Renal pelvis (tissue), 4 donors: Measurements from ENCODE around the gene AKR1D1. TPM values are rescaled to one million over a fixed set of nuclear protein-coding genes. Genes with fewer than 3 reads are reported as not detected.
"Not testable (repeated sequence)": the region's sequence is repeated elsewhere in the genome, so short reads cannot be mapped to it uniquely, and the experiment has no call there.

Source experiments
- DNase-seq: peaks from one replicate; pipeline ENCODE4 v3.0.0-alpha.2; 2013
- polyA plus RNA-seq, 3 donors: library from polyadenylated mRNA; unstranded; fragments of 120-200 nt; gene quantifications; one replicate each; pipeline ENCODE4 v1.2.1, GENCODE V29; 2013; ENCODE audit not compliant: insufficient read length in 3 of 3

AKR1D1 gene
- polyA plus RNA-seq, 3 donors: 0.13 to 0.34 TPM; not detected in 1

DNA sequence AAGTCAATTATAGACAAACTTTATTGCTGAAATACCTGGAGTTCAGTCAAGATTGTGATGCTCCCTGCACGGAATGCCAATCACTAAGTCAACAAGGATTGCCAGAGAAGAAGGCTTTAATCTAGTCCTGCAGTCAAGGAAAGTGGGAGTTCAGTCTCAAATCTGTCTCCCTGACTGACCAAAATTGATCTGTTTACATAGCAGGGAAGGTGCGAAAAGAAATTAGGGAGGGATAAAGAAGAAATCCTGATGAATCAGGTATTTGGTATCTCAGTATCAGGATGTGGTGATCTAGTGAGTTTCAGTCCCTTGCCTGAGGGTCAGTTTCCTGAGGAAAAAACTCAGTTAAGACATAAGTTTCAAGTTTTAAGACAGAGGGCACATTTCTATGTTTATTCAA is 2.1 kb upstream of the AKR1D1 start:
- DNase-seq: no peak

DNA sequence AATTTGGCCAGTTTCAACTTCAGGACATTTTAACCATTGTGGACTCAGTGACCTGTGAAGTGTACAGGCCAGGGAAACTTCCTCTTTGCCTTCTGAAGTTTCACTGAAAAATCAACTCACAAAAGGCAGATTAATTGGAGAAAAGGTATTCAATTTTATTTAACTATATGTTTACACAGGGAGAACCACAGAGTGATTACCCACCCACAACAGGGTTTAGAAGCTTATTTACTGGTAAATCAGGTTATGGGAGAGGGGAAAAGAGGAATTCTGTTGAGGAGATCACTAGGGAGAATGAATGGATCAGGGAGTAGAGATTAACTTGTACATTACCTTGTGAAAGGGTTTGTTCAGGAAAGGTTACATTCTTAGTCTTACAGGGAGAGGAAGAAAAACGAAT is 1.7 kb upstream of the AKR1D1 start:
- no peak for DNase-seq

DNA sequence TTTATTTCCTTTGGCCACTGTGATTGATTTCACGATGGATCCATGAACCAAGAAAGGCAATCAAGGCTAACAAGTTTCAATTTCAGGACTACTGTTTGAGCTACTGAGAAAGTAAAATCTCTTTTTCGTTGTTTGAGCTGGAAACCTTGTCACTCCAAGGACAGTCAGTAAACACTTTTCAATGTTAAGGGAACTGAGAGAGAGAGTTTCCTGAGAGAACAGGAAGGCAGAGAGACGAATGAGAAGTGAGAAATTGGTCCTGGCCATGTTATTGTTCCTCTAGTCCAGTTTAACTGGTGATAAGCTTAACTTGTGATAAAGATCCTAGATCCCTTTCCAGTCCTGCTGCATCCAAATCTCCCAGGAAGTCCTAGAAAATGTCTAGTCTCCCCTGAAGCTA is 909 bp upstream of the AKR1D1 start:
- no peak for DNase-seq

DNA sequence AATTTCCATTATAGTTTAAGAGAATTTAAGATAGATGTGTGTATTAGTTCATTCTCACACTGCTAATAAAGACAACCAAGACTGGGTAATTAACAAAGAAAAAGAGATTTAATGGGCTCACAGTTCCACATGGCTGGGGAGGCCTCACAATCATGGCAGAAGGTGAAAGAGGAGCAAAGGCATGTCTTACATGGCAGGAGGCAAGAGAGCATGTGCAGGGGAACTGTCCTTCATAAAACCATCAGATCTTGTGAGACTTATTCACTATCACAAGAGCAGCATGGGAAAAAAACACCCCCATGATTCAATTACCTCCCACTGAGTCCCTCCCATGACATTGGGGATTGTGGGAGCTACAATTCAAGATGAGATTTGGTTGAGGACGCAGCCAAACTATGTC is 473 bp upstream of the AKR1D1 start:
- not testable (repeated sequence) for DNase-seq

DNA sequence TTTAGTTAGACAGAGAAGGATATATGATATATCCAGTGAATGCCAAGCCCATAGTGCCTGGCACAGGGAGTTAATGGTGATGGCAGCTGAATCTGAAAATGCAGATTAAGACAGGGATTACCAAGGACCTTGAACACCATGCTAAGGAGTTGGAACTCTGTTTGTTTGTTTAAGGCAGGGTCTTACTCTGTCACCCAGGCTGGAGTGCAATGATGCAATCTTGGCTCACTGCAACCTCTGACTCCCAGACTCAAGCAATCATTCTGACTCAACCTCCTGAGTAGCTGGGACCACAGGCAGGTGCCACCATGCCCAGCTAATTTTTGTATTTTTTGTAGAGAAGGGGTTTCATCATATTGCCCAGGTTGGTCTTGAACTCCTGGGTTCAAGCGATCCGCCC is 1.6 kb downstream of the AKR1D1 start:
- no peak for DNase-seq

DNA sequence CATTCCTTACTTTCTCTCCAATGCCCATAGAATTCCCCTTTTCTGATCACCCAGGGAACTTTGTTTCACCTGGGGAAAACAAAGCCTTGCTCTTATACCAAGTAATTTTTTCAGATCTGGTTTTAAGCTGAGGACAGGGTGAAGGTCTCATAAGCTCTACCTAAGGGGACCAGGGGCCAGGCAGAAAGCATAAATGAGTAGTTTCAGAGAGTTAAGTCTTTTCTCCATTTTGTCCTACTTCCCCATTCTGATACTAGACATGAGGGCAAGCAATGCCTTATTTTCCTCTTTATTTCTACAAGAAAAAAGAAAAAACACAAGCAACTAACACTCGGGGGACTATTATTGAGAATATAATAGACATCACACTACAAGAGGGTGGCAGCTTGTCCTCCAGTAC is 2.9 kb downstream of the AKR1D1 start:
- DNase-seq: no peak

DNA sequence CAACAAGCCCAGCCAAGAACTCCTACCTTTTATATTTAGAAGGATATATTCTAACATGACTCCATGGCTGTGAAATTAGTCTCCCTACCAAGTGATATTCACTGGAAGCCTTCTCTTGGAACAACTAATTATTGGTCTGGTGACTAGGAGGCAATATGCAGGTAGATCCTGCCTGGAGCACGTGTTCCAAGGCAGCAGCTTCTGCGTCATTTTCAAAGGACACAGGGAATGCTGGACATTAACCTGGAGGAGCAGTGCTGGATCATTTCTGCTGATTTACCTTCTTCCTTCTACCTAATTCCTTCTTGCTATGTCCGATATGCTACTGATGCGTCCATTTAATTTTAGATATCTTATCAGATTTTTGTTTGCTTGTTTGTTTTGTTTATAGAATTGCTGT is 5.6 kb downstream of the AKR1D1 start:
- no peak for DNase-seq

DNA sequence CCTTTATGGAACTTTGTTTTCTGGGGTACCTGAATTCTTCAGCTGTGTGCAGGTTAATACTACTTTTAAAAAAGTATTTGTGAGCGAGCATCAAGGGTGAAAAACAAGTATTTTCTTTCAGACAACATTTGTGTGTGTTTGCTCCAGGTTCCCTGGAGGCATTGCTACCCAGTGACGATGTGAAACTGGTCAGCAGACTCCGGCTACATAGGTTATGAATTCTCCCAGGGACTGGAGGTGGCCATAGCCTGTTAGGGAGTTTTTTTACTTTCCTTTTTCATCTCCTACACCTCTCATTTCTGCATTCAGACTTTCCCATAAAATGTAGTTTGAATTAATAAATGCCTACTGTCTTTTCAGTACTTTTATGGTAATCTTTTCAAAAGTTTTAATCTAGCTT is 7.6 kb downstream of the AKR1D1 start:
- DNase-seq: no peak

DNA sequence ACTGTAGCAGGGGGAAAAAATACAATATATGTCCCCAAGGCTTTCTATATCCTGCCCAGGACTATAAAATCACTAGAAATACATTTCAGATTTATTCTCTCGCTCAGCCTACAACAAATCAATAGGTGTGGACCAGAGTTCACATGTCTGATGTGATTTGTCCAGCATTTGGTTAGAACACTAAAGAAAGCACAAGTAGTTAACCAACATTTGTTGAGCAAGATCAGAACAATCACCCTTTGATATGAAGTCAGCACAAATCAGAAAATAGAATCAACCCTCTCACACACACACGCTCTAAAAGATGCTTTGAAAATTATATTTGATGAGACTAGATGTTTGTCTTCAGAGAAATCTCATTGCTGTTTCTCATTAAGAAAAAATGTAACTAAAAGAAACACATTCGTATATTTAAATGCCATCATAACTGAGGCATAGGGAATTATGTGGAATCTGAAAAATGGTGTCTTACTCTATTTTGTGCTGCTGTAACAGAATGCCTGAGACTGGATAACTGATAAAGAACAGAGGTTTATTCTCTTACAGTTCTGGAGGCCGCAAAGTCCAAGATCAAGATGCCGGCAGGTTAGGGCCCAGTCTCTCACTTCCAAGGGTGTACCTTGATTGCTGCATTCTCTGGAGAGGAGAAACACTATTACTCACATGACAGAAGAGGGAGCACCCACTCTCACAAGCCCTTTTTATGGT is 10.5 kb downstream of the AKR1D1 start:
- no peak for DNase-seq

DNA sequence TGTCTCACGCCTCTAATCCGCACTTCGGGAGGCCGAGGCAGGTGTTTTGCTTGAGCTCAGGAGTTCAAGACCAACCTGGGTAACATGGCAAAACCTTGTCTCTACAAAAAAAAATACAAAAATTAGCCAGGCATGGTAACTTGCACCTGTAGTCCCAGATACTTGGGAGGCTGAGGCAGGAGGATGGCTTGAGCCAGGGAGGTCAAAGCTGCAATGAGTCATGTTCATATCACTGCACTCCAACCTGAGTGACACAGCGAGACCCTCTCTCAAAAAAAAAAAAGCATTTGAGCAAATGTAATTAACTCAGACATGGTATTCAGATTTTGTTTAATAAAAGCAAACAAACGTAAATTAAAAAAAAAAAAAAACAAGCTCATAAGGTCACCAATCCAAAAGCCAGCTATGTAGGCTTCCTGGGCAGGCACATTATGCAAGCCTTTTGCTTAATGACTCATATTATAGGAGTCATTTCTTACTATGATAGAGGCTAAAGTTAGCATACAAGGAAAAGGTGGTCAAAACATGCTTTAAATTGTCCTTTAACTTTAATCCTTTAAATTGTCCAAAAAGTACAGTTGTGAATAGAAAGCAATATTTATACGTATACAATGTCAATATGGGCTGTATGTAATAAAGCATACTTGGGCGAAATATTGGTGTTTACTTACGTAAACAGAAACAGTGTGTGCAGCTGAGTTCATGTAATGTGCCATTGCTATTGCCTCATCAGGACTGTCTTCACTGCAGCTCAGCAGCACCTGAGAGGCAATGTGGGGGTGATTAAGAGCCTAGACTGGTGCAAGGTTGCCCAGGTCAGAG is 13.0 kb downstream of the AKR1D1 start:
- DNase-seq: no peak

DNA sequence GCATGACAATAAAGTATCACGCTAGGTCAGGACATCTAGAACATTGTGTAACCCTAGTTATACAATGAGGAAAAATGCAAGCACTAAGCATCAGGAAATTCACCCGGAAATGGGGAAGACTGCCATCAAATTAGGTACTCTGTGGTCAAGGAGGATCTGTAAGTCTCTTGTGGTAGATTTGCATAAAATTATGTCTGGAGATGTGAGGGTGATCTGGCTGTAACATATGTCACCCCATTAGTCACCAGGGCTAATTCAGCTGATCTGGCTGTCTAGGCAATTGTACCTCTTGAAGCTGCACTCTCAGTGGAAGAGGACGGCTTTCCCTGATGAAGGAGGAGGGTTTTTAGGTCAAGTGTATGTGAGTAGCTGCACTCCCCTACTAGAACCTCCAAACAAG is 14.8 kb downstream of the AKR1D1 start:
- DNase-seq: no peak

DNA sequence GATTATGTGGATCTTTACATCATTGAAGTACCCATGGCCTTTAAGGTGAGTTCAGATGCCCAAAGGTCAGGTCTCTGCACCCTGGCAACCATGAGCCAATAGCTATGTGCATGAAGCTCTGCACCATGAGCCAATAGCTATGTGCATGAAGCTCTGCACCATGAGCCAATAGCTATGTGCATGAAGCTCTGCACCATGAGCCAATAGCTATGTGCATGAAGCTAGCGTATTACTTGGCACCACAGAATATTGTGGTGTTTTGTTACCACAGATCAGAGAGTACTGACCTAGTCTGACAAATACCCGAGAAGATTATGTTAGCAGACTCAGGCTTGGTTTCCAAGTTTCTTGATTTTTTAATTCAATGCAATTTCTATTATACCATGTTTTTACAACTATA is 15.6 kb downstream of the AKR1D1 start:
- DNase-seq: not testable (repeated sequence)

DNA sequence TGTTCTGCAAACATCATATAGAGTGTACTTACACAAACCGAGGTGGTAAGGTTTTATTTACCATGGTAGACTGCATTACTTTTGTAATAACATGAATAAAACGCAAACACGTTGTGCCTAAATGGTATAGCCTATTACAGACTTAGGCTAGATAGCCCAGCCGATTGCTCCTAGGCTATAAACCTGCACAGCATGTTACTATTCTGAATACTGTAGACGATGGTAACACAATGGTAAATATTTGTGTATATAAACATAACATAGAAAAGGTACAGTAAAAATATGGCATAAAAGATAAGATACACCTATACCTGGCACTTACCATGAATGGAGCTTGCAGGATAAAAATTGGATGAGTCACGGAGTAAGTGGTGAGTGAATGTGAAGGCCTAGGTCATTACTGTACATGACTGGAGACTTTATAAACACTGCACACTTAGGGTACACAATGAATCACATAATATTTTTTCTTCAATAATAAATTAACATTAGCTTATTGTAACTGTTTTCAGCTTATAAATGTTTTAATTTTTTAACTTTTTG is 16.3 kb downstream of the AKR1D1 start:
- DNase-seq: no peak

DNA sequence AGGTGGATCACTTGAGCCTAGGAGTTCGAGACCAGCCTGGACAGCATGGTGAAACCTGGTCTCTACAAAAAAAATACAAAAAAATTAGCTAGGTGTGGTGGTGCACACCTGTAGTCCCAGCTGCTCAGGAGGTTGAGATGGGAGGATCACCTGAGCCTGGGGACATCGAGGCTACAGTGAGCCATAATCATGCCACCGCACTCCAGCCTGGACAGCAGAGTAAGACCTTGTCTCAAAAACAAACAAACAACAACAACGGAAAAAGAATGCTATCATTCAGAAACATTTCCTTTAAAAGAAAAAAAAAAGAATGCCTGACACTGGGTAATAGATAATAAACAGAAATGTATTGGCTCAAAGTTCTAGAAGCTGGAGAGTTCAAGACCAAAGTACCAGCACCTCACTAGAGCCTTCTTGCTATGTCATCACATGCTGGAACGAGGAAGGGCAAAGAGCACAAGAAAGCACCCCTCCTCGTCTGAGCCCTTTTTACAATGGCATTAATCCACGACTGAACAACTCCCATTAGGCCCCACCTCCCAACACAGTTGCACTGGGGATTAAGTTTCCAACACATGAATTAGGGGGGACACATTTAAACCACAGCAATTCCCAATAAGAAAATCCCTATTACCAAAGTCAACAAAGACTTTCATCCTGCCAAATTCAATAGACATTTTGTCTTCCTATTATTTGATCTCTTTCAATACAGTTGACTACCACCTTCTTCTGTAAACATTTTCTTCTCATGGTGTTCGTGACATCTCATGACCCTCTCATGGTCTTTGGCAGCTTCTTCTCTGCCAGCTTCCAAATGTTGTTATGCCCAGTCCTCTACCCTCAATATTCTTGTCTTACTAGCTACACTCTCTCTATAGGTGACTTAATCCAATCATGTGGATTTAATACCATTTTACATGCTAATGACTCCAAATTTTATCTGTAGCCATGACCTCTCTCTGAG is 20.0 kb downstream of the AKR1D1 start:
- DNase-seq: no peak

DNA sequence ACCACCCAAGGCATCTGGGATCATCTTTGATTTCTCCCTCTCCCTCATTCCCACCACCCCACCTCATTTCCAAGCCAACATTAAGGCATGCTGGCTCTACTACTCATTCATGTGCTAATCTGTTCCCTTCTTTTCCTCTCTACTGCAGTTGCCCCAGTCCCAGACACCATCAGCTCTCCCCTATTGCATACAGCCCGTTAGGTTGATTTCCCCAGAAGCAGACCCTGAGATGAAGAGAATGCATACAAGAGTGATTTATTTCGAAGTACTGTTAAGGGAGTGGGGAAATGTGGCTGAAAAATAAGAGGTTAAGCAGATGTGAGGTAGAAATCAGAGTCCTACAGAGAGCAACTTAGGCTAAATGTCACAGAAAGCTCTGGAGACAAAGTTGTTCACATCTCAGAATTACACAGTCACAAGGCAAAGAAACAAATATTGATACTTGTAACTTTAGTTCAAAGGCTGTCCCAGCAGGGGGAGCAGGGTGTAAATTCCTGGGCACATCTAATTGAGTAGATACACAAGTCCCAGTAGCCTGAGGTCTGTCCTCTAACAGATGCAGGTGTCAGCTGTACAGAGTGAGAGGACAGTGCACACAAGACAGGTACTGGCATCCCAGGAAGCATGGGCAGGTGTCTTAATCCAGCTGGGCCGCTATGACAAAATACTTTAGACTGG is 20.9 kb downstream of the AKR1D1 start:
- peak; percentile 3 for DNase-seq

DNA sequence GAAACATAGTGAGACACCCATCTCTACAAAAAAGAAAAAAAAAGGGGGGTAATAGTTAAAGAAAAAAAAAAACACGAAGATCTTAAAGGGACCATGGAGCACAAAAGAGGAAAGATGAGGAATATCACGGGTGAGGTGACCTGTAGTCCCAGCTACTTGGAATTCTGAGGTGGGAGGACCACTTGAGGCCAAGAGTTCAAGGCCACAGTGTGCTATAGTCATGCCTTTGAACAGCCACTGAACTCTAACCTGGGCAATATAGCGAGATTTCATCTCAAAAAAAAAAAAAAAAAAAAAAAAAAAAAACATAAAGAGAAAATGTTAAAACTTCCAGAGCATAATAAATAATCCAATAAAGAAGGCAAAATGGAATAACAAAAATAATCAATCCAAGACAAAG is 23.6 kb downstream of the AKR1D1 start:
- DNase-seq: no peak

DNA sequence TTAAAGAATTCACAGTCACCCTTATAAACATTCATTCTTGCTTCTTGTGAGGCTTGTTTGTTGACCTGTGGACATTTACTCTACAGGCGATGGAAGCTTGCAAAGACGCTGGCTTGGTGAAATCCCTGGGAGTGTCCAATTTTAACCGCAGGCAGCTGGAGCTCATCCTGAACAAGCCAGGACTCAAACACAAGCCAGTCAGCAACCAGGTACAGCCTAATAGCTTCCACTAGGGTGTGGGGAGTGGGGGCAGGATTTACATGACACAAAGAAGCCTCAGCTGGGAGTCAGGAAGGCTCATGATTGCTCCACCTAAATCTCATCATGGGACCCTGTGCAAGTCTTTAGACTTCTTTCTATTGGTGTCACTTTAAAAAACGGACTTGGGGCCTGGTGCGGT is 29.0 kb downstream of the AKR1D1 start:
- DNase-seq: no peak

DNA sequence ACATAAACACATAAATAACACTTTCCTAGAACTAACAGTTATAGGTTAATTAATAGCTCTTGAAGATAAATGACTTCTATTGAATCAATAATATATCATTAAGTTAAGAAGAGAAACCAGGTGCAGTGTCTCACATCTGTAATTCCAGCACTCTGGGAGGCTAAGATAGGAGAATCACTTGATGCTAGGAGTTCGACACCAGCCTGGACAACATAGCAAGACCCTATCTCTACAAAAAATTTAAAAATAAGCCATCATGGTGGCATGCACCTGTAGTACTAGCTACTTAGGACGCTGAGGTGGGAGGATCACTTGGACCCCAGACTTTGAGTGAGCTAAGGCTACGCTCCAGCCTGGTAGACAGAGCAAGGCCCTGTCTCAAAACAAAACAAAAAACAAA is 38.8 kb downstream of the AKR1D1 start:
- DNase-seq: no peak

DNA sequence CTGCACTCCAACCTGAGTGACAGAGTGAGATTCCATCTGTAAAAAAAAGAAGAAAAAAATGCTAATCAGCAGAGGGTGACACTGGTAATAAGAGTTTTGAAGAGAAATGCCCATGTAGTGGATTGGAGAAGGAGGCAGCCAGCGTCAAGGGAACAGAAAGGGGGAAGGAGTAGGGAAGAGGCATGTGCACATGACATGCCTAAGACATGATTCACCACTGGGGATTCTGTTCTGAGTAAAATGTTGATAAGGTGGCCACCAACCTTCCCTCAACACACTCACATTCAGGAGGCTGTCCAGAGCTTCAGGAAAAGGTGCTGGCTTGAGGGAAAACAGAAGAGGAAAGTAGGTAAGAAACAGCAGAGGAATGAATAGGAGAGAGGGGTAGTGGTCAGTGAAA is 39.9 kb downstream of the AKR1D1 start:
- DNase-seq: no peak

DNA sequence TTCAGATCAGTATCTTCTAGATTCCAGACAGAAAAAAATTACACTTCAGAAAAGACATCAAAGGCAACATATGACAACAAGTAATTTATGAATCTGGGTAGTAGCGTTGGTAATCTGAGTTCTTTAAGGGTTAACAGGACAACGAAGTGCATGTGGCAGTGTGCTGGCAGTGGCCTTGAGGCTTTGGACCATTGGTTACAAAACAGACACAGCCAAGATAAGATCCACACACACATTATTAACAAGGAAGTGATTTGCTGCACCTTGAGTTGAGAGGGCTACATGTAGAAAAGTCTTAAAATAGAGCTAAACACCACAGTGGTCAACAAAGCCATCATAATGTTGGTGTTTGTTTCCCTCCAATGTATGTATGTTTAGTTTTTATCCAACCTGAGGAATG is 40.6 kb downstream of the AKR1D1 start:
- no peak for DNase-seq

DNA sequence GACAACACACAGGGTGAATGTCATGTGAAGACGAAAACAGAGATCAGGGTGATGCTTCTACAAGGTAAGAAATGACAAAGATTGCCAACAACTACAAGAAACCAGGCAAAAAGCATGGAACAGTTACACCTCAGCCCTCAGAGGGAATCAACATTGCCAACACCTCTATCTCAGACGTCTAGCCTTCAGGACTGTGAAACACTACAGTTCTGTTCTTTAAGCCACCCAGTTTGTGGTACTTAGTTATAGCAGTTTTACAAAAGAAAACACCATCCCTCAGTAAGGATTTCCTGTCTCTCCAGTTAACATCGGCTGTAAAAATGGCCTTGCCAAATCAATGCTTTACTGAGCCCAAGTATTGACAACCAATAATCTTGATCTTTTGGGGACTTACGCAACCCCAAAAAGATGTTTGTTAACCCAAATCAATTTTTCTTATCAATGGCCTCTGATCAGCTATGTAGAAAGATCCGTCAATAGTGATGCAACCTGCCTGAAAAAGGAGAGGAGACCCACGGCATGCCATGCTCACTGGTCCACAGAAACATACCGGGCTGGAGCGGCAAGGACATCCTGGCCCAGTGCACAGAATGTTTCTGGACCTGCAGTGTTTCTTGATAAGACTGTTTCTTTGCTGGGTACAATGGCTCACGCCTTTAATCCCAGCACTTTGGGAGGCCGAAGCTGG is 44.0 kb downstream of the AKR1D1 start:
- DNase-seq: no peak
